Effector memory CD4-positive, alpha-beta T cell (primary cell): ENCODE measurements around the gene BDH1.

Experiments
- DNase-seq, 3 donors: peaks; one replicate each; pipeline ENCODE4 v3.0.0-alpha.2; 2020
- H3K27ac ChIP-seq: 2 replicates; pipeline ENCODE4 v1.7.0; 2013; ENCODE audit warnings: mild to moderate bottlenecking, low read length, moderate library complexity; ENCODE audit not compliant: insufficient read depth, poor library complexity, severe bottlenecking
- H3K27me3 ChIP-seq: replicated peaks from 2 replicates; pipeline ENCODE4 v1.7.0; 2013; ENCODE audit warnings: mild to moderate bottlenecking, low read length; ENCODE audit not compliant: insufficient read depth, control insufficient read depth, poor library complexity, severe bottlenecking
- H3K36me3 ChIP-seq: 2 replicates; pipeline ENCODE4 v1.7.0; 2013; ENCODE audit warnings: mild to moderate bottlenecking, low read length, moderate library complexity; ENCODE audit not compliant: control insufficient read depth, insufficient read depth
- H3K4me1 ChIP-seq: 2 replicates; pipeline ENCODE4 v1.7.0; 2013; ENCODE audit warnings: low read length, mild to moderate bottlenecking; ENCODE audit not compliant: control insufficient read depth, insufficient read depth, poor library complexity, severe bottlenecking
- H3K4me3 ChIP-seq: 2 replicates; pipeline ENCODE4 v1.7.0; 2013; ENCODE audit warnings: low read length, low read depth, mild to moderate bottlenecking; ENCODE audit not compliant: insufficient read depth, poor library complexity, severe bottlenecking
- H3K9me3 ChIP-seq: 2 replicates; pipeline ENCODE4 v1.7.0; 2013; ENCODE audit warnings: mild to moderate bottlenecking, low read length, moderate library complexity; ENCODE audit not compliant: control insufficient read depth

The BDH1 gene

DNA sequence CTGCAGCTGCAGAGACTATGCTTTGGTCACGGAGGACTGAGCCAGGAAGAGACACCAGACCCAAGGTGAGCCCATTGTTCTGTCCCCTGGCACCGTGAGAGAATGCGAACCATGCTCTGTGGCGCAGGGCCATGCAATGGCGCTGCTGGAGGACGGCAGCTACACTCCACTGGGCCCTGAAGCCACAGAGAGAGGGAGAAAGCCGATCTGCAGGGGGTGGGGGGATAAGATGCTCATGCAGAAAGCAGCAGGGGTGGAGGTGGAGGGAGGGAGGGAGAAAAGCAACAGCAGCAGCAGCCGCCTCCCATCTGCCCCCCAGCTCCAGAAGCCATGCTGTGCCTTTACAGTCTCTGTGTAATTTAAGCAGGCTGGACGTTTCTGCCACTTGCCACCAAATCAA, 5.3 kb downstream of the BDH1 start:
- H3K4me1 ChIP-seq = peaks cover 9% of the 10 kb centered on the region
- no peak overlapping the region for H3K27ac ChIP-seq
- DNase-seq = no peak
- no peaks in the 10 kb centered on the region for H3K36me3 ChIP-seq
- no peaks in the 10 kb centered on the region for H3K9me3 ChIP-seq
- H3K27me3 ChIP-seq = no peaks in the 10 kb centered on the region
- no peak overlapping the region for H3K4me3 ChIP-seq

DNA sequence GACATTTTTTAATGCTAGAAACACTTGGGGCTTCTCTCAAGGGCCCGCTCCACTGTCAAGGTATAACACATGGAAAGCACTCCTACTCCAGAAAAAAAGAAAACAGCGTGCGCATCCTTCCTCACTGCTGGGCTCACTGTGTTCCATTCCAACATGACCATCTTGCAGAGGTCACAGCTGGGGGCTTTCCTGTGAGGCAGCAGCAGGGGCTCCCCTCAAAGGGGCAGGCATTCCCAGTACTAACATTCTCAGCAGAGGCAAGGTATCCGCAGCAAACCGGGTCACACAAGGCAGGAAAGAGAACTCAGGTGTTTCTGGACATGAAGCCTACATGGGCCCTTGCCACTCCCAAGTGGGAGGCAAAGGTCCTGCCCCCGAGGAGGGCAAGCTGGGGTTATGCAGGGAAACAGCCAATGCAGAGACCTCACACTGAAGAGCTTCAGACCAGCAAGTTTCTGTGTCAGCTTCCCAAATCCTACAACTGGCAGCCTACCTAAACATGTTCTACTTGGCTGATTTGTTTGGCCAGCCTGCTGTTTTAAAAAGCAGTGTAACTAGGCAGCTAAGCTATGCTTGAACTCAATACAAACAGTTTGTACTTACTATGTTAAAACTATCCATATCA, 6.4 kb downstream of the BDH1 start:
- no peak for DNase-seq
- Histone ChIP-seq H3K36me3 (peaks cover 5% of the 10 kb centered on the region), H3K27me3 (no peaks in the 10 kb centered on the region), H3K9me3 (no peaks in the 10 kb centered on the region), H3K4me3 (no peak overlapping the region), H3K27ac (no peak overlapping the region), H3K4me1 (peaks cover 6% of the 10 kb centered on the region)

DNA sequence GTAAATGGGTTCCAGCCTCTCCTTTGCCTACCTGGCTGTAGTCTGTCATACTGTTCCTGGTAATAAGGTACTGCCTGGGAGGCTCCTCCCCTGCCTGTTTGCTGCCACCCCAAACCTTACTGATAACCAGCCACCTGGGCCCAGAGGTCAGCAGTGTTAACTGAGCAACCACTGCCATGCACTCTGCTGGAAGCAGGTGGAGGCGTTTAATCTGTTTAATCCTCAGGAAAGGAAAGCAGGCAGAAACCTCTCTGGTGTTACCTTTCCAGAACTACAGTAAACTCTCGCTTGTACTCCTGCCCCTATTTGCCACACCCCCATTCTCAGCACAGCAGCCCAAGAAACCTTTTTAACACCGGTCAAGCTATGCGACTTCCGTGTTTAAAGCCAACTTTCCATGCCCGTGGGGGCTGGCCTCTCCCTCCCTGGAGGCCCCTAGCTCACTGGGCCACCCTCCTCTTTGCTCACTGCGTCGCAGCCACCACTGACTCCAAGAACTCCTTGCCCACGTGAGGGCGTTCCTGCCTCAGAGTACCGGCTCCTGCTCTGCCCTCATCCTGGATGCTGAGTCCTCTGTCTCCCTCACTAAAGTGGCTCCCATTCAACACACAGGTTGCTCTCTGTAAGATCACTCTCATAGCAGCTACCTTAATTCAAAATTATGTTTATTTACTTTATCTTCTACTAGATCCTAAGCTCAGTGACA, 8.3 kb downstream of the BDH1 start:
- DNase-seq = no peak
- Histone ChIP-seq H3K36me3 (peaks cover 20% of the 10 kb centered on the region), H3K4me3 (no peak overlapping the region), H3K9me3 (no peaks in the 10 kb centered on the region), H3K4me1 (no peaks in the 10 kb centered on the region), H3K27me3 (no peaks in the 10 kb centered on the region), H3K27ac (no peak overlapping the region)

DNA sequence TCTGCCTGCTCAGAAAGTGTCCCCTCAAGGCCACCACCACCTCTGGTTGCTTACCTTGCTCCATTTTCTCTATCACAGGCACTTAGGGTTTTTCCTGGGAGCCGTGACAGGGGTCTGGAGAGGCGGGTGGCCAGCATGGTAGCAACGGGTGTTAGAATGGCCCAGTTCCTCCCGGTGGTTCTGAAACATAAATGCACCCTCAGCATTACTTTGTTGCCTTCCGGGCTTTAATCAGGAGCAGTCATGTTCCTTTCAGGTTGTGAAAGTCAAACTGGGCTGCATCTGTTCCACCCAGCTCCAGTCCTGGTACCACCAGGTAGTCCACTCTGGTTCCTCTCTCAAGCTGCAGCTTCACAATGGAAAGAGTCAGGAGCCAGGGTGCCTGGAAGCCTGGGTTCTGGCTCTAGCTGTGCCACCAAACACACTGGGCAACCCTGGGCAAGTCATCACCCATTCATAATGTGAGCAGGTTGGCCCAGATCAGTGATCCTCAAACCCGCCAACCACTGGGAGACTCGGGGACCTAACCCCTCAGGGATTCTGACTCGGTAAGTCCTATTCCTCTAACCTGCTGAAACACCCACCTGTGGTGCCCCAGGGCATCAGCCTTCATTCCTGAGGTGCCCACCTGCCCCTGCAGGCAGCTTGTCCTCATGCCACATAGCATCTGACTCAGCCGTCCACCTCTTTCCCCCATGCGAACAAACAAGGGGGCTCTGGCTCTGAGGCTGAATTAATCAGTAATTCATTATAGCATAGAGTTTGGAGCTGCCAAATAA, 9.3 kb downstream of the BDH1 start:
- no peak overlapping the region for H3K27ac ChIP-seq

DNA sequence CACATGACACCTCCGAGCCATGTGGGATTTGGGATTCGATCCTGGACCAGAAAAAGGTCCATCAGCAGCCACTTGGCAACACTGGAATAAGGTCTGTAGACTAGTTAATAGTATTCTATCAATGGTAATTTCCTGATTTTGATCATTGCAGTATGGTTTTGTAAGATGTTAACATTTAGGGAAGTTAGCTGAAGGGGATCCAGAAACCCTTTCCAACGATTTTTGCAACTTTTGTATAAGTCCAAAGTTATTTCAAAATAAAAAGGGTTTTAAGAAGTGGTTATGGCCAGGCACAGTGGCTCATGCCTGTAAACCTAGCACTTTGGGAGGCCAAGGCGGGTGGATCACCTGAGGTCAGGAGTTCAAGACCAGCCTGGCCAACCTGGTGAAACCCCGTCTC, 10.2 kb downstream of the BDH1 start:
- Histone ChIP-seq H3K9me3 (no peaks in the 10 kb centered on the region), H3K27me3 (no peaks in the 10 kb centered on the region), H3K27ac (no peak overlapping the region), H3K4me1 (no peaks in the 10 kb centered on the region), H3K4me3 (no peak overlapping the region), H3K36me3 (peaks cover 20% of the 10 kb centered on the region)
- DNase-seq = no peak

More for the DNA sequence above, 9.3 kb downstream of the BDH1 start:
- no peak for DNase-seq
- Histone ChIP-seq H3K9me3 (no peaks in the 10 kb centered on the region), H3K4me1 (no peaks in the 10 kb centered on the region), H3K4me3 (no peak overlapping the region), H3K36me3 (peaks cover 20% of the 10 kb centered on the region), H3K27me3 (no peaks in the 10 kb centered on the region)

DNA sequence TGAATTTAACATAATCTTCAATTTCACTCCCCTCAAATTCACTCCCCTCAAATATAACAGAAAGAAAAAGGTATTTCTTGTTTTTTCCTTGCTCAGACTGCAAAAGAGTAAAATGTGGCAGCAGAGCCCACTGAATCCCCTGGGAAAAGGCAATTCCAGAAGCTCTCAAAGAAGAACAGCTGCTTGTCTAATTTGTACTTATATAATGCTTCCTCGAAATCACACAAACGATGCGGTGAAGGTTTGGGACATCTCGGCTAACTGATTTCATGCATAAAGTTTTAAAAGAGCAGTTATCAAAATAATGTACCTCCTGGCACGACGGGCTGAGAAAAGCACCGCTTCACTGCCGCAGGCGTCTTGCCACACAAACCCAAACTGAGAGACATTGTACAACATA, 10.7 kb downstream of the BDH1 start:
- Histone ChIP-seq H3K27ac (no peak overlapping the region), H3K36me3 (peaks cover 20% of the 10 kb centered on the region), H3K27me3 (no peaks in the 10 kb centered on the region), H3K4me3 (no peak overlapping the region), H3K9me3 (no peaks in the 10 kb centered on the region), H3K4me1 (no peaks in the 10 kb centered on the region)
- no peak for DNase-seq

DNA sequence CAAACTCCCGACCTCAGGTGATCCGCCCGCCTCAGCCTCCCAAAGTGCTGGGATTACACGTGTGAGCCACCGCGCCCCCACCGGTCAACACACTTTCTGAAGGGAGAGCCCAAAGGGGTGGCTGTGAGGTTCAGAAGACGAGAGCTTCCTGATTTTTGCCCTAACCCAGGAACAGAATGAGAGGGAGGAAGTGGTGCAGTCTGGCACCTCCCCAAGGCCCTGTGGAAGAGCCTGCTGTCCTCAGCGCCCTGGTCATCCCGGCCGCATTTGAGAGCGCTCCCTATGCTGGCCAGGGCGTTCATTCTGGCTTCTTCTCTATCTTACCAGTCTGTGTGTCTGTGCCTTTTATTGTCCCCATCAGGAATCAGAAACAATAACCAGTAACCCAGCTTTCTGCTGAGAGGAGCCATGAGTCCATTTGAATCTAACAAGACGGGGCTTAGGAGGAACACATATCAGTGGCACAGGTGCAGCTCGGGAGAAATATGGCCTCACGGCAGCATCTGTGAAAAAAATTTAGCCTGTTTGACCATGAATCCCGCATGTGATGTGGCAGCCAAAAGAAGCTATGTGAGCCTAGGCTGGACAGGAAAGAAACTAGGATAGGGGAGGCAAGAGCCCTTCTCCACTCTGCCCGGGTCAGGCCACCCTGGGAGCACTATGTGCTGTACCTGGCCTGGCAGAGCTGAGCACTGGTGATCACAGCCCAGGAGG, 12.9 kb downstream of the BDH1 start:
- Histone ChIP-seq H3K4me1 (no peaks in the 10 kb centered on the region), H3K36me3 (peaks cover 20% of the 10 kb centered on the region), H3K9me3 (no peaks in the 10 kb centered on the region), H3K27ac (no peak overlapping the region), H3K27me3 (no peaks in the 10 kb centered on the region), H3K4me3 (no peak overlapping the region)
- DNase-seq = no peak

DNA sequence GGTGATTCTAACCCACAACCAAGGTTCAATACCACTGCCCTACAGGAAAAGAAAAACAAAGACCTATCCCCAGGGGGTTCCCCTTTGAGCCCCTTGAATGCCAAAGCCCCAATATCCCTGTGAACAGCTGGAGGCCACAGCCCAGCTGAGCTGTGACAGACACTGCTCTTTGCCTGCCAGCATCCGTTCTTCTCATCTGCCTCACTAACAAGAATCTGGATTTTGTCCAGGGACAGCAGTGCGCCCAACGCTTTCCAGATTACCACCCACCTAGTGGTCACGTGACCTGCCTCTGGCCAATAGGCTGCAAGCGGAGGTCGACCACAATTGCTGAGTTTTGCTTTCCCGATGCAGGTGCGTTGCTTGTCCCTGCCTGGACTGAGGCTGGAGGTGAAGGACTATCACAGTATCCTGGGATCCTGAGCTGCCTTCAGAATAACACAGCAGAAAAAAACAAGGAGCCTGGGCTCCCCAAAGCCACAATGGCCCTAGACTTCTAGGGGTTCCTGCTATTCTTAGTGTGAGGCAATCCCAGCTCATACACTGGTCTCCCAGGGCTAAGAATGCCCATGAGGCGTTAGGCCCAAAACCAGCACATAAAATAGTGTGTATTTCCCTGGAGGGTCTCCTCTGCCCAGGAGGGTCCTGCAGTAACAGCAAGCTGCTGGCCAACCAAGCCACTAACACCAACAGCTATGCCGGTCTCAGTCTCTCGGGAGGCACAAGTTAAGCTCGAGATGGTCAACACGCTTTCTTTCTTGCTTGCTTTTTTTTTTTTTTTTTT, 13.8 kb downstream of the BDH1 start:
- Histone ChIP-seq H3K27ac (no peak overlapping the region), H3K36me3 (peaks cover 20% of the 10 kb centered on the region), H3K4me1 (no peaks in the 10 kb centered on the region), H3K4me3 (no peak overlapping the region), H3K9me3 (no peaks in the 10 kb centered on the region), H3K27me3 (no peaks in the 10 kb centered on the region)
- no peak for DNase-seq

DNA sequence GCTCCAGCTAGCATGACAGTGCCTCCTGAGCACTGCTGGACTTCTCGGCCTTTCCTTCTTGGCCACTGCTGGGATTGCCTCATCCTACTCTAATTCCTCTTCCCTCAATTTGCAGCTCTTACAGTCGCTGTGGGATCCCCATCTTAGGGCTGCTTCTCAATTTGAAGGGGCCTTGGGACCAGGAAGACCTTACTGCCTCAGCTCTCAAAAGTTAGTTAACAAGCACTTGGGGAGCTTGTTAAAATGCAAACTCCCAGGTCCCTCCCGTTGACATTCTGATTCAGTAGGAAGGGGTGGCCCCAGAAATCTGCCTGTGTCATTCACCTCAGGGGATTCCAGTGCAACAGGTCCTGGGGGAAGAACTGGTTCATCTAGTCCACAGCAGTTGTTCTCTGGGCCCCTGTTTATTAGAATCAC, 14.8 kb downstream of the BDH1 start:
- H3K4me3 ChIP-seq = no peak overlapping the region

More for the DNA sequence above, 14.8 kb downstream of the BDH1 start:
- H3K27me3 ChIP-seq = no peaks in the 10 kb centered on the region
- peaks cover 20% of the 10 kb centered on the region for H3K36me3 ChIP-seq
- H3K4me1 ChIP-seq = no peaks in the 10 kb centered on the region
- H3K9me3 ChIP-seq = no peaks in the 10 kb centered on the region
- H3K27ac ChIP-seq = no peak overlapping the region
- no peak for DNase-seq
